Lower leg skin (tissue), 3 donors: ENCODE results near the gene SRRM3.

ENCODE experiments used
- POLR2A ChIP-seq, 2 donors: fragments of 450-650 bp; IDR thresholded peaks; one replicate each; pipeline ENCODE4 v1.6.1; 2016 to 2017; ENCODE audit warnings: antibody characterized with exemption in 2 of 2, mild to moderate bottlenecking in 1 of 2, moderate library complexity in 1 of 2
- TF ChIP-seq, protein P1 (sequence below), 3 donors: fragments of 450-650 bp; IDR thresholded peaks; one replicate each; pipeline ENCODE4 v1.5.1; 2016; ENCODE audit warnings: antibody characterized with exemption in 3 of 3, mild to moderate bottlenecking in 3 of 3, moderate library complexity in 2 of 3

DNA sequence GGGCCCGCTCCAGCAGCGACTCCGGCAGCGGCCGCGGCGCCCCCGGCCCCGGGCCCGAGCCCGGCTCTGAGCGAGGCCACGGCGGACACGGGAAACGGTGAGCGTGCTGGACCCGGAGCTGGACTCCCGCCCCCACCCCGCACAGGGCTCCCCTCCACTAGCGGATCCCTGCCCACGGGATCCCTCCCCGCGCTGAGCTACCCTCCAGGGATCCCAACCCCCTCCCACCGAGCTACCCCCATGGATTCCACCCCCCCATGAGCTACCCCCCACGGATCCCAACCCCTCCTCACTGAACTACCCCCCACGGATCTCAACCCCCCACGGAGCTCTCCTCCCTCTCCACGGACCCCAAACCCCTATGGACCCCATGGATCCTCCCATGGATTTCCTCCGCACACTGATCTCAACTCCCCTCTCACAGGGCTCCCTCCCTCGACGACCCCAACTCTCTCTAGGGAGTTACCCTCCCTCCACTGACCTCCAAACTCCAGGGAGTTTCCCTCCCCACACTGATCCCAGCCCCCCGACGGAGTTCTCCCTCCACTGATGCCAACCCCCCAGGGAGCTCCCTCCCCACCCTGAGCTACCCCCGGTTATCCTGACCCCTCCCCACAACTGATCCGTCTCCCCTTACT is 80.1 kb downstream of the SRRM3 start:
- TF ChIP-seq, protein P1, sequence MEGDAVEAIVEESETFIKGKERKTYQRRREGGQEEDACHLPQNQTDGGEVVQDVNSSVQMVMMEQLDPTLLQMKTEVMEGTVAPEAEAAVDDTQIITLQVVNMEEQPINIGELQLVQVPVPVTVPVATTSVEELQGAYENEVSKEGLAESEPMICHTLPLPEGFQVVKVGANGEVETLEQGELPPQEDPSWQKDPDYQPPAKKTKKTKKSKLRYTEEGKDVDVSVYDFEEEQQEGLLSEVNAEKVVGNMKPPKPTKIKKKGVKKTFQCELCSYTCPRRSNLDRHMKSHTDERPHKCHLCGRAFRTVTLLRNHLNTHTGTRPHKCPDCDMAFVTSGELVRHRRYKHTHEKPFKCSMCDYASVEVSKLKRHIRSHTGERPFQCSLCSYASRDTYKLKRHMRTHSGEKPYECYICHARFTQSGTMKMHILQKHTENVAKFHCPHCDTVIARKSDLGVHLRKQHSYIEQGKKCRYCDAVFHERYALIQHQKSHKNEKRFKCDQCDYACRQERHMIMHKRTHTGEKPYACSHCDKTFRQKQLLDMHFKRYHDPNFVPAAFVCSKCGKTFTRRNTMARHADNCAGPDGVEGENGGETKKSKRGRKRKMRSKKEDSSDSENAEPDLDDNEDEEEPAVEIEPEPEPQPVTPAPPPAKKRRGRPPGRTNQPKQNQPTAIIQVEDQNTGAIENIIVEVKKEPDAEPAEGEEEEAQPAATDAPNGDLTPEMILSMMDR (IDR thresholded peaks at IDR 0.05), result no peak
- TF ChIP-seq POLR2A (IDR thresholded peaks at IDR 0.05), result no peak
